Measurements from ENCODE around the gene QKI. TPM values are rescaled to one million over a fixed set of nuclear protein-coding genes. Genes with fewer than 3 reads are reported as not detected.

Gene QKI
- total and polyA plus RNA-seq, 2 of the 8 experiments (the other 6 are each of a cell fraction or from before 2014, with no cell fraction given) = 181 to 183 TPM

DNA sequence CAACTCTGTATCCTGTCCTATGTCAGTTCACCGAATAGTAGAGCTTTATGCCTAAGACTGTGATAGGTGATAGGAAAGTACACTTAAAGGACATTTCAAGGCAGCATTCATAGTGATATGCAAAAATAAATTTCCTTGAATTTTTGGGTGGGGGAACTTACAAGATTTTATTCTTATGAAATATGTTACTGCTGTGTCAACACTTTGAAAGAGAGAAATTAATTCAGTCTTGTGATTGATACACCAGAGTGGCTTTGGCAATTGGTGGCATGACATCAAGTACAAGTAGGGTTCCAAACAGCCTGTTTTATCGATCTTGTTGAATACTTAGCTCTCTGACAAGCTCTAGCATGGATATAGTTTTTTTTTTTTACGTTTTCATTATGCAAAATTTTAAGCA, 72.3 kb downstream of the QKI start (continued):
- TF ChIP-seq USF2 (IDR thresholded peaks at IDR 0.05; ENCODE audit: low read length) = no peak
- TF ChIP-seq CHD1 (IDR thresholded peaks at IDR 0.05; ENCODE audit: low read depth, low read length) = no peak
- no peak for TF ChIP-seq GABPA (IDR thresholded peaks at IDR 0.05; ENCODE audit: borderline replicate concordance, insufficient read depth, low read length)
- TF ChIP-seq EZH2 (IDR thresholded peaks at IDR 0.05; ENCODE audit: low read depth, low read length, severe bottlenecking) = no peak
- TF ChIP-seq RFX5 (IDR thresholded peaks at IDR 0.05; ENCODE audit: borderline replicate concordance, low read depth, low read length) = no peak
